GM19239 (cell line): Measurements from ENCODE around the gene PITX1.

ENCODE experiments used
- DNase-seq: peaks from one replicate; pipeline ENCODE4 v3.0.0; 2011; ENCODE audit warnings: low spot score; ENCODE audit not compliant: insufficient read length
- FAIRE-seq: peaks from 2 replicates; lab custom pipeline; 2011; peaks lifted over from hg19 to GRCh38; lab: Jason Lieb, UNC

The PITX1 gene

GRCh38 chr5:135046661-135047346 is 12.8 kb upstream of the PITX1 start:
- FAIRE-seq: no peak
- no peak for DNase-seq

- DNase-seq: no peak
- FAIRE-seq: no peak
Measured at GRCh38 chr5:135045488-135045887, 11.5 kb upstream of the PITX1 start.

GRCh38 chr5:135042595-135042994 is 8.6 kb upstream of the PITX1 start:
- FAIRE-seq (no peak), DNase-seq (no peak)

GRCh38 chr5:135041726-135042125 is 7.7 kb upstream of the PITX1 start:
- FAIRE-seq (no peak), DNase-seq (no peak)

- no peak for DNase-seq
- no peak for FAIRE-seq
Measured at GRCh38 chr5:135041145-135041587, 7.1 kb upstream of the PITX1 start.

- FAIRE-seq: no peak
Measured at GRCh38 chr5:135040333-135041144, 6.5 kb upstream of the PITX1 start.

GRCh38 chr5:135040034-135040332 is 6.0 kb upstream of the PITX1 start:
- FAIRE-seq: no peak
- DNase-seq: no peak

More at GRCh38 chr5:135040333-135041144, 6.5 kb upstream of the PITX1 start:
- no peak for DNase-seq

- FAIRE-seq (no peak), DNase-seq (no peak)
Measured at GRCh38 chr5:135039271-135040033, 5.4 kb upstream of the PITX1 start.

GRCh38 chr5:135038813-135039270 is 4.8 kb upstream of the PITX1 start:
- DNase-seq (no peak), FAIRE-seq (no peak)

- no peak for FAIRE-seq
- no peak for DNase-seq
Measured at GRCh38 chr5:135038205-135038812, 4.3 kb upstream of the PITX1 start.

GRCh38 chr5:135037519-135038204 is 3.6 kb upstream of the PITX1 start:
- no peak for FAIRE-seq
- no peak for DNase-seq

- FAIRE-seq (no peak), DNase-seq (no peak)
Measured at GRCh38 chr5:135036405-135036804, 2.4 kb upstream of the PITX1 start.

GRCh38 chr5:135035678-135036030 is 1.6 kb upstream of the PITX1 start:
- FAIRE-seq: no peak

GRCh38 chr5:135034963-135035677 is 1.1 kb upstream of the PITX1 start:
- DNase-seq (no peak), FAIRE-seq (no peak)

More at GRCh38 chr5:135035678-135036030, 1.6 kb upstream of the PITX1 start:
- DNase-seq: no peak

GRCh38 chr5:135034236-135034962 is 371 bp upstream of the PITX1 start:
- FAIRE-seq (no peak), DNase-seq (no peak)

- FAIRE-seq (no peak), DNase-seq (no peak)
Measured at GRCh38 chr5:135032999-135033861, 798 bp downstream of the PITX1 start.

GRCh38 chr5:135032695-135032998 is 1.4 kb downstream of the PITX1 start:
- no peak for FAIRE-seq
- DNase-seq: no peak
